A549 (cell line): ENCODE results near the gene RAB3D. TPM values are rescaled to one million over a fixed set of nuclear protein-coding genes. Genes with fewer than 3 reads are reported as not detected.

Experiments
- ATAC-seq, 2 experiments: fragments of 200-7000 bp in 1 of 2; fragments of >200 bp in 1 of 2; cut with Nextera tagmentation in 1 of 2; cut with Tn5 transposase in 1 of 2; 3 replicates each; pipeline versions ENCODE4 v1.8.0 to v1.9.1; 2018 to 2020; ENCODE audit warnings: mild to moderate bottlenecking in 1 of 2, moderate library complexity in 1 of 2
- CTCF ChIA-PET: fragments of 300-600 bp; sonication (Branson Sonifier 250); formaldehyde crosslinking; extraction: SDS; loops from one replicate; lab custom pipeline; 2021; ENCODE audit warnings: antibody characterized with exemption, inconsistent platforms; lab: Yijun Ruan, JAX
- POLR2A ChIA-PET: fragments of 350-600 bp; formaldehyde crosslinking; extraction: SDS; loops from one replicate; lab custom pipeline; 2021; ENCODE audit warnings: antibody characterized with exemption, inconsistent platforms; lab: Yijun Ruan, JAX
- DNase-seq, 2 experiments: peaks; one replicate each; pipeline versions ENCODE4 v3.0.0 to v3.0.0-alpha.2; 2011 to 2016; ENCODE audit warnings: low read depth in 1 of 2, low spot score in 1 of 2
- FAIRE-seq: peaks from 2 replicates; lab custom pipeline; 2011; peaks lifted over from hg19 to GRCh38; lab: Jason Lieb, UNC
- H3K27ac ChIP-seq, 2 experiments: fragments of >200 bp; sonication (Bioruptor Twin); formaldehyde crosslinking; 3 replicates each; pipeline ENCODE4 v1.5.1; 2016 to 2017
- H3K4me1 ChIP-seq: fragments of >200 bp; sonication (Bioruptor Twin); formaldehyde crosslinking; 3 replicates; pipeline ENCODE4 v1.6.1; 2016
- H3K4me2 ChIP-seq: fragments of >200 bp; sonication (Bioruptor Twin); formaldehyde crosslinking; 3 replicates; pipeline ENCODE4 v1.6.1; 2016
- H3K4me3 ChIP-seq: fragments of >200 bp; sonication (Bioruptor Twin); formaldehyde crosslinking; 3 replicates; pipeline ENCODE4 v1.5.1; 2016
- H3K9me3 ChIP-seq: fragments of >200 bp; sonication (Bioruptor Twin); formaldehyde crosslinking; 3 replicates; pipeline ENCODE4 v1.6.1; 2016
- BCL3 ChIP-seq: fragments of >200 bp; sonication (Bioruptor Twin); formaldehyde crosslinking; IDR thresholded peaks from 3 replicates; pipeline ENCODE4 v1.6.1; 2016
- CBX8 ChIP-seq: fragments of 200-600 bp; sonication (generic); IDR thresholded peaks from 2 replicates; pipeline ENCODE4 v1.6.1; 2016
- CEBPB ChIP-seq, 2 experiments: fragments of >200 bp in 1 of 2; sonication (Bioruptor Twin) in 1 of 2; formaldehyde crosslinking in 1 of 2; IDR thresholded peaks; 2 replicates each; pipeline ENCODE4 v1.6.1; 2012 to 2016
- CHD2 ChIP-seq: fragments of 150-350 bp; IDR thresholded peaks from 2 replicates; pipeline ENCODE4 v1.6.1; 2014; ENCODE audit warnings: low read length; ENCODE audit not compliant: partially characterized antibody
- FOSB ChIP-seq: fragments of 250-450 bp; sonication (Bioruptor Pico); IDR thresholded peaks from 2 replicates; pipeline ENCODE4 v1.5.0; 2020; ENCODE audit warnings: mild to moderate bottlenecking, moderate library complexity
- FOSL2 ChIP-seq, 2 experiments: fragments of 450-650 bp in 1 of 2; fragments of >200 bp in 1 of 2; sonication (Bioruptor Twin) in 1 of 2; formaldehyde crosslinking; IDR thresholded peaks; 2 replicates each; pipeline versions ENCODE4 v1.5.0 to v1.6.1; 2016 to 2020; ENCODE audit warnings: mild to moderate bottlenecking in 1 of 2, moderate library complexity in 1 of 2
- FOXS1 ChIP-seq: fragments of 250-450 bp; sonication (Bioruptor Pico); IDR thresholded peaks from 2 replicates; pipeline ENCODE4 v1.5.0; 2020; ENCODE audit warnings: mild to moderate bottlenecking, moderate library complexity
- HDAC2 ChIP-seq: fragments of 200-600 bp; sonication (generic); IDR thresholded peaks from 2 replicates; pipeline ENCODE4 v1.6.1; 2016
- JUN ChIP-seq, 2 experiments: fragments of >200 bp; sonication (Bioruptor Twin); formaldehyde crosslinking; IDR thresholded peaks; 2 replicates in 1 of 2; 3 replicates in 1 of 2; pipeline ENCODE4 v1.6.1; 2016 to 2017
- MAX ChIP-seq: IDR thresholded peaks from 2 replicates; pipeline ENCODE4 v1.6.1; 2012
- PBX3 ChIP-seq: IDR thresholded peaks from 2 replicates; pipeline ENCODE4 v1.6.1; 2012
- POLR2A ChIP-seq: IDR thresholded peaks from 2 replicates; pipeline ENCODE4 v1.6.1; 2012; ENCODE audit warnings: mild to moderate bottlenecking, low read length
- RFX5 ChIP-seq: fragments of 450-650 bp; IDR thresholded peaks from 2 replicates; pipeline ENCODE4 v1.7.1; 2014; ENCODE audit warnings: antibody characterized with exemption, mild to moderate bottlenecking, moderate library complexity
- USF2 ChIP-seq: fragments of 450-650 bp; IDR thresholded peaks from 2 replicates; pipeline ENCODE4 v1.6.1; 2014; ENCODE audit warnings: antibody characterized with exemption
- ZC3H11A ChIP-seq: fragments of 450-650 bp; IDR thresholded peaks from 2 replicates; pipeline ENCODE4 v1.6.1; 2014; ENCODE audit warnings: antibody characterized with exemption, mild to moderate bottlenecking
- ZSCAN20 ChIP-seq: fragments of 250-450 bp; sonication (Bioruptor Pico); IDR thresholded peaks from 2 replicates; pipeline ENCODE4 v1.8.0; 2022; ENCODE audit warnings: mild to moderate bottlenecking, moderate library complexity
- WGBS: methylation state at CpG from one replicate; pipeline ENCODE4 v1.1.6; 2017; ENCODE audit errors: missing lambda C conversion rate; 5-methylcytosine and 5-hydroxymethylcytosine counted together
- polyA plus RNA-seq, 4 experiments: library from polyadenylated mRNA; depleted of rRNA in 3 of 4; stranded (reverse); fragments of >200 nt; fragmentation: RNase III in 1 of 4; extraction: RNeasy Plus Mini Kit Qiagen cat#74134 plus additional on column Dnase treatment in 1 of 4; gene quantifications; 2 replicates in 3 of 4; 3 replicates in 1 of 4; pipeline ENCODE4 v1.2.3, GENCODE V29; 2011 to 2017

Gene RAB3D
- polyA plus RNA-seq, 2 of the 4 experiments (the other 2 are of a cell fraction) = 4.8 to 22.3 TPM

- no peak for TF ChIP-seq HDAC2
- no peak for DNase-seq
- Histone ChIP-seq H3K4me1 (peaks cover 16% of the 10 kb centered on the region), H3K4me3 (no peak overlapping the region), H3K4me2 (no peak overlapping the region), H3K9me3 (0 out of 3 replicates have a peak, but pooled peaks cover 7% of the 10 kb centered on the region), H3K27ac (no peak overlapping the region)
- CTCF ChIA-PET = interaction anchor here (0.9 kb wide), 1 partner anchor 9 kb away, joined by 3 read pairs; the partner anchor contains the start of gene RAB3D
- ATAC-seq = no peak
- POLR2A ChIA-PET = interaction anchor here (0.6 to 1.0 kb wide), 2 partner anchors 26 to 32 kb away, joined by 3 read pairs; no protein-coding TSS in a partner anchor
- 82% methylated on average over 4 of the region's 4 CpGs for WGBS
- no peak for FAIRE-seq
These were observed 9.7 kb upstream of the RAB3D start for GRCh38 chr19:11349171-11349570.

- no peak for FAIRE-seq
- ChIA-PET POLR2A (interaction anchor here (2.8 kb wide), 1 partner anchor 33 kb away, joined by 18 read pairs; no protein-coding TSS in a partner anchor), CTCF (interaction anchor here (1.0 to 1.7 kb wide), 5 partner anchors 16 to 184 kb away, joined by 3 to 4 read pairs (median 3); partner anchors contain the start of gene SWSAP1)
- Histone ChIP-seq H3K4me2 (no peak overlapping the region), H3K9me3 (0 out of 3 replicates have a peak, but pooled peaks cover 7% of the 10 kb centered on the region), H3K27ac (peak overlapping the region in 1 of 2 experiments; percentile 84; a peak in 2 of 6 replicates), H3K4me1 (peaks cover 28% of the 10 kb centered on the region), H3K4me3 (no peak overlapping the region)
- DNase-seq = no peak
- ATAC-seq = no peak
- 82% methylated on average over 6 of the region's 7 CpGs for WGBS
- TF ChIP-seq RFX5 (no peak), ZC3H11A (no peak)
These were observed 8.1 kb upstream of the RAB3D start for GRCh38 chr19:11347546-11348039.

GRCh38 chr19:11346104-11346940 lies 6.9 kb upstream of the RAB3D start, which contains the start of the genes CCDC159 and TMEM205:
Gene CCDC159 (plus strand): TSS chr19:11346519. CDS start chr19:11346607, 88 bp downstream.
Gene TMEM205 (minus strand): TSS chr19:11346268. CDS start chr19:11345619, 649 bp downstream.
- peak within 1 kb of the TSS; percentile 90 for H3K4me3 ChIP-seq
- no peak for FAIRE-seq
- peak within 1 kb of the TSS; percentile 98 for H3K4me2 ChIP-seq
- peak; percentile 72 for TF ChIP-seq POLR2A
- no peak for TF ChIP-seq FOXS1
- no peak for TF ChIP-seq FOSL2 (IDR thresholded peaks at IDR 0.05)
- TF ChIP-seq FOSL2 (CRISPR knock-in tag; IDR thresholded peaks at IDR 0.05) = peak; percentile 86
- peak; percentile 73 for TF ChIP-seq MAX
- peak; percentile 50; the same call in 1 of the 2 replicates for TF ChIP-seq PBX3
- TF ChIP-seq CBX8 = no peak
- 0 out of 3 replicates have a peak, but pooled peaks have one; percentile 52 for TF ChIP-seq BCL3
- TF ChIP-seq FOSB = no peak
- TF ChIP-seq JUN (IDR thresholded peaks at IDR 0.05) = peak; percentile 26 to 35; a peak in 1 of 5 replicates
- TF ChIP-seq ZSCAN20 = no peak
- 0 out of 2 replicates have a peak, but pooled peaks have one; percentile 6 for TF ChIP-seq USF2
- no peak for TF ChIP-seq CHD2
- peak; percentile 73 to 88 for TF ChIP-seq CEBPB (IDR thresholded peaks at IDR 0.05)
- peak; percentile 82 to 91 for ATAC-seq
- H3K9me3 ChIP-seq = 0 out of 3 replicates have a peak, but pooled peaks cover 7% of the 10 kb centered on the region
- H3K27ac ChIP-seq = peak within 1 kb of the TSS; percentile 79 to 98
- ChIA-PET CTCF (interaction anchor here (0.7 to 1.6 kb wide), 7 partner anchors 22 to 57 kb away, joined by 3 to 9 read pairs (median 4); no protein-coding TSS in a partner anchor), POLR2A (interaction anchor here (0.6 to 2.8 kb wide), 8 partner anchors 10 to 1197 kb away, joined by 3 to 19 read pairs (median 4); partner anchors contain the start of genes ODAD3, PRKCSH and SWSAP1)
- H3K4me1 ChIP-seq = peaks cover 28% of the 10 kb centered on the region
- WGBS = under 1% methylated on average over 10 of the region's 50 CpGs
- DNase-seq = peak; percentile 89 to 97
